Activated T-cell treated with anti-CD3 and anti-CD28 coated beads, Interleukin-2, amount 50 U/mL, for 24 hours (primary cell): ENCODE measurements around the gene FXYD1.

Experiments
- DNase-seq: peaks from one replicate; pipeline ENCODE4 v3.0.0-alpha.2; 2020
- H3K27ac Mint-ChIP-seq: 2 replicates; pipeline ENCODE4 v1.8.0; 2020; ENCODE audit warnings: mild to moderate bottlenecking, mixed read lengths
- H3K27me3 Mint-ChIP-seq: 2 replicates; pipeline ENCODE4 v1.8.0; 2020; ENCODE audit warnings: mixed read lengths
- H3K36me3 Mint-ChIP-seq: 2 replicates; pipeline ENCODE4 v1.8.0; 2020; ENCODE audit warnings: low read depth, mixed read lengths
- H3K4me1 Mint-ChIP-seq: 2 replicates; pipeline ENCODE4 v1.8.0; 2020; ENCODE audit warnings: low read depth, mixed read lengths
- H3K4me3 Mint-ChIP-seq: 2 replicates; pipeline ENCODE4 v1.8.0; 2020; ENCODE audit warnings: mild to moderate bottlenecking, moderate library complexity, mixed read lengths
- H3K9me3 Mint-ChIP-seq: 2 replicates; pipeline ENCODE4 v1.8.0; 2020; ENCODE audit warnings: mixed read lengths

Gene FXYD1

DNA sequence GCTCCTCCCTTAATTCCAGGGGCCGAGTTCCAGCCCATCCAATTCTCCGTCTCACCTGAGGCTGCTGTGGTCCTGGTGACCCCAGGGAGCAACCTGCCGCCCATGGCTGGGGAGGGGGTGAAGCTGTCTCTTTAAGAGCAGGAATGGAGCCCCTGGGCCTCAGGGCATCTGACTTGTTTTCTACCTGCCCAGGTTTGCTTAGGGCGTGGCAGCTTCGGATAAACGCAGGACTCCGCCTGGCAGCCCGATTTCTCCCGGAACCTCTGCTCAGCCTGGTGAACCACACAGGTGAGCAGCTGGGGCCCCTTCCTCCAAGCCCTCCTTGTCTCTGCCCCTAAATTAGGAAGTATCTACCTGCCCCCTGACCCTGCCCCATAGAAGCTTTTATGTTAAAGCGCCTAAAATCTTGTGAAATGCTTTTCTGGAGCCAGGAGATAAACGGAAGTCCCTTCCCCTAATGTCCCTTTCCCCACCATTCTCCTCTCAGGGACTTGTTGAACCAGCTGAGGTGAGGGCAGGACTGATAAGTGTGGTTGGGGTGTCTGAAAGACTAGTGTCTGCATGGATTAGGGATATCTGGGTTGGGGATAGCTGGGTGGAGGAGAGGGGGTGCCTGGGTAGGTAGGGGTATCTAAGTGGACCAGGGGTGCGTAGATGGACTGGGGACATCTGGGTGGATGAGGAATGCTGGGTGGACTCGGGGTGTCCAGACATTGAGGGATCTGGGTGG, 22.4 kb upstream of the FXYD1 start:
- Mint-ChIP-seq H3K27ac (no peak overlapping the region), H3K36me3 (no peaks in the 10 kb centered on the region), H3K4me3 (no peak overlapping the region), H3K9me3 (no peaks in the 10 kb centered on the region), H3K4me1 (peaks cover 7% of the 10 kb centered on the region), H3K27me3 (no peaks in the 10 kb centered on the region)
- DNase-seq, result no peak

DNA sequence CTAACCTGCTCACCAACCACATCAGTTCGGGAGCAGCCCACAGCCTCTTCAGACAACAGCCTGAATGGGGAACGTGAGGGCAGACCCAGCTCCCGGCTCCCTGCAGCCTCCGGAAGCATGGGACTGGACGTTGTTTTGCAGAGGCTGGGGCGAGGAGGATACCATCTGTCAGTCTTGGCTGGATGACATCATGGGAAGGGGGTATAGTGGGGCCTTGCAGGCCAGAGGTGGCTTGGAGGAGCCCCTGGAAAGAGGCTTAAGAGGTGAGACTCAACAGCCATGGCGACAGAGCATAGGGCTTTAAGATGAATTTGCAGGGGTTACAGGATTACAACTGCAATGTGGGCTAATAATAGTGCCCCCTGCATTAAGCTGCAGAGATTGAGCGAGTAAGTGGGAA, 21.5 kb upstream of the FXYD1 start:
- no peak overlapping the region for H3K27ac Mint-ChIP-seq
- H3K27me3 Mint-ChIP-seq, result no peaks in the 10 kb centered on the region
- peaks cover 7% of the 10 kb centered on the region for H3K4me1 Mint-ChIP-seq
- H3K9me3 Mint-ChIP-seq, result no peaks in the 10 kb centered on the region
- no peak for DNase-seq
- H3K4me3 Mint-ChIP-seq, result no peak overlapping the region
- no peaks in the 10 kb centered on the region for H3K36me3 Mint-ChIP-seq

DNA sequence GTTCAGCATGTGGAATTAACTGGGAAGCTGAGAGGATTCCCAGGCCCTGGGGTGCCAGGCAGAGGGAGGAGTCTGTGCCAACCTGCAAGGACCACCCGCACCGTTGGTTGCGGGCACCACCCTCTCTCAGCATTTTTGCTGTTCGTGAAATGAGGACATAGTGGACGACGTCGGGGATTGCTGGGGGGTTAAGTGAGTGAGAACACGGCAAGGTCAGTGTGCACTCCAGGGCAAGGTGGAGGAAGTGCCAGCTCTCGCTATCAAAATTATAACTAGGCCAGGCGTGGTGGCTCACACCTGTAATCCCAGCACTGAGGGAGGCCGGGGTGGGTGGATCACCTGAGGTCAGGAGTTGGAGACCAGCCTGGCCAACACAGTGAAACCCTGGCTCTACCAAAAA, 20.8 kb upstream of the FXYD1 start:
- H3K4me3 Mint-ChIP-seq, result no peak overlapping the region

DNA sequence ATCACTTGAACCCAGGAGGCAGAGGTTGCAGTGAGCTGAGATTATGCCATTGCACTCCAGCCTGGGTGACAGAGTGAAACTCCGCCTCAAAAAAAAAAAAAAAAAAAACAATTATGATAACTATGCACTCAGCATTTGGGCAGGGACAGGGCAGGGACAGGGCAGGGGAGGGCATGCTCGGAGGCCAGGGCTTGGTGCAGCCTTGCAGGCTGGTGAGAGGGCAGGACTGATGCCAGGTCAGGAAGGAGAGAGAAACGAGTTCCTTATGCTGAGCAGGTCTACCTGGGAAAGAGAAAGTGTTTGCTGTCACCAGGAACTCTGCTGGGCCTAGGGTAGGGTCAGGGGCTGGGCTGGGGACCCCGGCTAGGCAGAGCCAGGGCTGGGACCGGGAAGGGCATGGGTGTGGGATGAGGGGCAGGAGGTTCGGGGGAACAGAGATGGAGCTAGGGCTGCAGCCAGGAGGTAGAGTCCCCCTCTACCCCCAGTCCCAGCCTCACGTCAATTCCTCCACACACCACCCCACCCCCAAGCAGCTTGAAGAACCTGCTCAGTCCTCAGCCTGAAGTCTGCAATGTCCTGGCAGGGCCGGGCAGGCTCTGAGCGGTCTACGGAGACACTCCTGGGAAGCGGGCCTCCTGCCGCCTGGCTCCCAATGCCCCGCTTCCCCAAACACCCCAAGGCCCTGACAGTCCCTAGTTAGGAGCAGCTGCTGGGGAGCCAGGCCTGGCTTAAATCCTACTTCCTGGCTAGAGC, 20.2 kb upstream of the FXYD1 start:
- Mint-ChIP-seq H3K4me3 (no peak overlapping the region), H3K27ac (no peak overlapping the region), H3K36me3 (no peaks in the 10 kb centered on the region), H3K4me1 (peaks cover 7% of the 10 kb centered on the region), H3K27me3 (no peaks in the 10 kb centered on the region), H3K9me3 (no peaks in the 10 kb centered on the region)
- no peak for DNase-seq

More for the DNA sequence above, 20.8 kb upstream of the FXYD1 start:
- no peak overlapping the region for H3K27ac Mint-ChIP-seq
- peaks cover 7% of the 10 kb centered on the region for H3K4me1 Mint-ChIP-seq
- no peaks in the 10 kb centered on the region for H3K9me3 Mint-ChIP-seq
- no peaks in the 10 kb centered on the region for H3K27me3 Mint-ChIP-seq
- no peak for DNase-seq
- H3K36me3 Mint-ChIP-seq, result no peaks in the 10 kb centered on the region

DNA sequence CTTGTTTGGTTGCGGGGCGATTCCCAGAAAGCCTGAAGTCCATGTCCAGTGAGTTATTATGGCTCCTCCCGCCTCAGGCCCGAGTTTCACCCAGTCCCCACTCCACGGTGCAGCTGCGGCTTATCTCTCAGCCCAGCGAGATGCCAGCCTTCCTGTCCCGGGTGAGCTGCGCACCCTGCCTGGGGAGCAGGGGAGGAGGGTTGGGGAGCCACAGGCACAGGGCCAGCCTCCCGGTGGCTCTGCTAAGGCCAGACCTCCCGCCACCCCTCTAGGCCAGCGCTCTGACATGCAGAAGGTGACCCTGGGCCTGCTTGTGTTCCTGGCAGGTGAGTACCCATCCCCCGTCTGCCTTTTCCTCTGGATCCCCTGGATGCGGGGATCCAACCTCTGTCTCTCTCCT, 19.5 kb upstream of the FXYD1 start:
- DNase-seq, result no peak
- Mint-ChIP-seq H3K27me3 (no peaks in the 10 kb centered on the region), H3K4me3 (no peak overlapping the region), H3K9me3 (no peaks in the 10 kb centered on the region), H3K36me3 (no peaks in the 10 kb centered on the region), H3K4me1 (peaks cover 12% of the 10 kb centered on the region), H3K27ac (no peak overlapping the region)

DNA sequence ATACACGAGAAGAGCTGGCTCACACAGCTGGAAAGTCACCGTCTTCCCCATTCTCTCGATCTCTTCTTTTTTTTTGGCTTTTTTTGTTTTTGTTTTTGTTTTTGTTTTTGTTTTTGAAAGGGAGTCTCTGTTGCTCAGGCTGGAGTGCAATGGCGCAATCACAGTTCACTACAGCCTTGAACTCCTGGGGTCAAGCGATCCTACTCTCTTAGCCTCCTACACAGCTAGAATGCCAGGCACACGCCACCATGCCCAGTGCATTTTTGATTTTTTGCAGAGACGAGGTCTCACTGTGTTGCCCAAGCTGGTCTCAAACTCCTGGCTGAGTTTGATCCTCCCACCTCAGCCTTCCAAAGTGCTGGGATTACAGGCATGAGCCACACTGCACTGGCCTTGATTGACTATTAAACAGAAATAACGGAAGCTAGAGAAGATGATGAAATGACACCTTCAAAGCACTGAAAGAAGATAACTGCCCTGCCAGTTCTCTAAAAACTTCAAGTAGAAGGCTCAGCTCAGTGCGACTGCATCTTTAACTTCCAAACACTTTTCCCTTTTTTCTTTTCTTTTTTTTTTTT, 19.0 kb upstream of the FXYD1 start:
- DNase-seq, result no peak
- Mint-ChIP-seq H3K27me3 (no peaks in the 10 kb centered on the region), H3K27ac (no peak overlapping the region), H3K4me1 (peaks cover 13% of the 10 kb centered on the region), H3K9me3 (no peaks in the 10 kb centered on the region), H3K36me3 (no peaks in the 10 kb centered on the region), H3K4me3 (no peak overlapping the region)

DNA sequence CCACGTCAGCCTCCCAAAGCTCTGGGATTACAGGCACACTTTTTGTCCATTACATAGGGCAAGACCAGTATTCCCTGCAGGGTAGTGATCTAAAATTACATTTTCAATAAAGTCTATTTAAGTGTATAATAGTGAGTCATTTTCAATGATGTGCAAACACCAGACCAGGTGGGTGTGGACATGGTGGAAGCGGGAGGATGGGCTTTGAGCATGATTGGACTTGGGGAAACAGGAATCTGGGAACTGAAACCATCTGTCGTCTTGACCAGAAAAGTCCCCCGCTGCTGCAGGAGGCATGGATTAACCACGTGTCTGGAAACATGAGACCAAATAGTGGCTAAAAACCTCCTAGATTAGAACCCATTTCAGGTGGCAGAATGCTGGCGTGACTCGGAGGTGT, 18.1 kb upstream of the FXYD1 start:
- no peak for DNase-seq
- H3K27ac Mint-ChIP-seq, result no peak overlapping the region
- H3K36me3 Mint-ChIP-seq, result no peaks in the 10 kb centered on the region
- H3K4me1 Mint-ChIP-seq, result peaks cover 15% of the 10 kb centered on the region
- H3K9me3 Mint-ChIP-seq, result no peaks in the 10 kb centered on the region
- no peaks in the 10 kb centered on the region for H3K27me3 Mint-ChIP-seq
- no peak overlapping the region for H3K4me3 Mint-ChIP-seq

DNA sequence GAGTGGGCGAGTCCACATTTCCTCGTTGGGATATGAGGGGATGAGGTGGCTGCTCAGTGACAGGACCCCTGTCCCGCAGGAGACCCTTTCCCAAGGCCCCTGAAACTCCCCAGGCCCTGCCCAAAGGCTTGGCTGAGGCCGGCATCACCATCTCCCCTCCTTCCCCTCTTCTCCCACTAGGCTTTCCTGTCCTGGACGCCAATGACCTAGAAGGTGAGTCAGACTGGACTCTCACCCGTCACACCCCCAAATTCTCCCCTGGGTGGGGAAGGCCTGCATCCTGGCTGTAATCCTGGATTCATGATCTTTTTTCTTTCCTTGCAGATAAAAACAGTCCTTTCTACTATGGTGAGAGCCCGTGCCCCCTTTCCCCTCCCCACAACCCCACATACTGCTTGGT, 17.7 kb upstream of the FXYD1 start:
- H3K4me1 Mint-ChIP-seq, result peaks cover 15% of the 10 kb centered on the region
- no peaks in the 10 kb centered on the region for H3K9me3 Mint-ChIP-seq
- no peak overlapping the region for H3K27ac Mint-ChIP-seq
- H3K4me3 Mint-ChIP-seq, result no peak overlapping the region
- H3K27me3 Mint-ChIP-seq, result no peaks in the 10 kb centered on the region
- no peaks in the 10 kb centered on the region for H3K36me3 Mint-ChIP-seq
- no peak for DNase-seq

DNA sequence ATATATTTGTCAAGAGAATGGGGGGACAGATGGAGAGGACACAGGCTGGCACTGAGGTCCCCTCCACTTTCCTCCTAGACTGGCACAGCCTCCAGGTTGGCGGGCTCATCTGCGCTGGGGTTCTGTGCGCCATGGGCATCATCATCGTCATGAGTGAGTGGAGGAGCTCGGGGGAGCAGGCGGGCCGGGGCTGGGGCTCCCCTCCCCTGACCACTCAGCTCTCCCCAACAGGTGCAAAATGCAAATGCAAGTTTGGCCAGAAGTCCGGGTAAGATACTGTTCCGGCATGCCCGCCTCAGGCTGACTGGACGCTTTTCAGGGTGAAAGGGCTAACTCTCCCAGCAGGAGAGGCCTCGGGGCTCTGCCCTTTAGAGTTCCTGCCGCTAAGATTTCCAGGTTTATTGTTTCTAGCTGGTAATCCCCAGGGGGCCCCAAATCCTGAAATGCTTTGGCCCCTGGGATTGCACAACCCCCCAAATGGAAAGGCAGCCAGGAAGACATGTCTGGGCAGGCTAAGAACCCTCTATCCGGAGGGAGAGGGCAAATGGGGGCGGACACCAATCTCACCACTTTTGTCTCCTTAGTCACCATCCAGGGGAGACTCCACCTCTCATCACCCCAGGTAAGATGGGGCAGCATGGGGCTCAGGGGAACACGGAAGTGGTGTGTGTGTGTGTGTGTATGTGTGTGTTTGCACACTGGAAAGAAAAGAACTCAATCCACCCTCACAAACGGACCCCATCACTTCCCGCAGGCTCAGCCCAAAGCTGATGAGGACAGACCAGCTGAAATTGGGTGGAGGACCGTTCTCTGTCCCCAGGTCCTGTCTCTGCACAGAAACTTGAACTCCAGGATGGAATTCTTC, 15.7 kb upstream of the FXYD1 start:
- H3K27ac Mint-ChIP-seq, result no peak overlapping the region
- H3K9me3 Mint-ChIP-seq, result no peaks in the 10 kb centered on the region
- H3K4me1 Mint-ChIP-seq, result peaks cover 15% of the 10 kb centered on the region
- no peak overlapping the region for H3K4me3 Mint-ChIP-seq
- H3K36me3 Mint-ChIP-seq, result no peaks in the 10 kb centered on the region
- DNase-seq, result no peak
- H3K27me3 Mint-ChIP-seq, result no peaks in the 10 kb centered on the region

DNA sequence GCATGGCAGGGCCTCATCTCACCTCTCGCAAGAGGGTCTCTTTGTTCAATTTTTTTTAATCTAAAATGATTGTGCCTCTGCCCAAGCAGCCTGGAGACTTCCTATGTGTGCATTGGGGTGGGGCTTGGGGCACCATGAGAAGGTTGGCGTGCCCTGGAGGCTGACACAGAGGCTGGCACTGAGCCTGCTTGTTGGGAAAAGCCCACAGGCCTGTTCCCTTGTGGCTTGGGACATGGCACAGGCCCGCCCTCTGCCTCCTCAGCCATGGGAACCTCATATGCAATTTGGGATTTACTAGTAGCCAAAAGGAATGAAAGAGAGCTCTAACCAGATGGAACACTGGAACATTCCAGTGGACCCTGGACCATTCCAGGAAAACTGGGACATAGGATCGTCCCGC, 15.1 kb upstream of the FXYD1 start:
- H3K36me3 Mint-ChIP-seq, result no peaks in the 10 kb centered on the region
- DNase-seq, result no peak
- H3K27ac Mint-ChIP-seq, result no peak overlapping the region
- no peaks in the 10 kb centered on the region for H3K9me3 Mint-ChIP-seq
- H3K27me3 Mint-ChIP-seq, result no peaks in the 10 kb centered on the region
- peak overlapping the region; percentile 76 for H3K4me3 Mint-ChIP-seq
- peaks cover 15% of the 10 kb centered on the region for H3K4me1 Mint-ChIP-seq

DNA sequence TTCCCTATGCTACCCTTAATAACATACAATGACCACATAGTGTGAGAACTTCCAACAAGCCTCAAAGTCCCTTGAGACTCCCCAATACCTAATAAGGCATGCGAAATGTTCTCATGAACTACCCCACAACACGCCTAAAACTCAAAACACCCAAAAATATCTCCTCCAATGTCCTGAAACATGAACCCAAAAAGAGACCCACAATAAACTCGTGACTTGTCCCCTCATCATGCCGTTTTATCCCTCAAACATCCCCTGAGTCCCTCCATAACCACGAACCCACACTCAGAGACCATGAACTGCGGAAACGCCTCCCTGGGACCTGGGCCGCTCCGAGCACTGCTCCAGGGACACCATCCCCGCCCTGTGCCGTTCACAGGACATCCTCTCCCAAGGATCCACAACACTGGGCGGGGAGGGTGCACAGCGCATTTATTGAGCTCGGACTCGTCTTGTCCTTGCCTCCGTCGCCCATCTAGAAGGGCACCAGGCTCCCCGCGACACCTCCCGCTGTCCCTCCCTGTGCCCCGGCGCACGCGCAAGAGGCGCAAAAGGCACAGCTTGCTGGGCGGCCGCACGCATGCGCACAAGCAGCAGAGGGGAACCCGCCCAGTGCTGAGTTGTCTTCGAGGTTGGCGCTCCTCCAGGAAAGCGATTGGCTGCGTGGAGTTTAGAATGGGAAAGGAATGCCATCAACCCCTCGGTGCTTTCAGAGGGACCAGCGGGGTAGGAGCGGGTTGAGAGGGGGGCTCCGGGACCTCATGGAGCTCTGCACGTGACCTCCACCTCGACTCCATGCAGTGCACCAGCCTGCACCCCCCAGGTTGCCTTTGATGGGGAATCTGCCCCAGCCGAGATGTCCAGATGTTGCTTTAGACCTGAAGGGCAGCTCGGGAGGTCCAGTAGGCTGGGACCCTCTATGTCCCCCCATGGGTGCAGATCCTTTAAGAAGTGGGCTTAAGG, 14.2 kb upstream of the FXYD1 start:
- no peaks in the 10 kb centered on the region for H3K27me3 Mint-ChIP-seq
- H3K4me3 Mint-ChIP-seq, result peak overlapping the region; percentile 76
- no peaks in the 10 kb centered on the region for H3K36me3 Mint-ChIP-seq
- peak; percentile 90 for DNase-seq
- H3K4me1 Mint-ChIP-seq, result peaks cover 15% of the 10 kb centered on the region
- H3K9me3 Mint-ChIP-seq, result no peaks in the 10 kb centered on the region
- peak overlapping the region; percentile 61 for H3K27ac Mint-ChIP-seq

DNA sequence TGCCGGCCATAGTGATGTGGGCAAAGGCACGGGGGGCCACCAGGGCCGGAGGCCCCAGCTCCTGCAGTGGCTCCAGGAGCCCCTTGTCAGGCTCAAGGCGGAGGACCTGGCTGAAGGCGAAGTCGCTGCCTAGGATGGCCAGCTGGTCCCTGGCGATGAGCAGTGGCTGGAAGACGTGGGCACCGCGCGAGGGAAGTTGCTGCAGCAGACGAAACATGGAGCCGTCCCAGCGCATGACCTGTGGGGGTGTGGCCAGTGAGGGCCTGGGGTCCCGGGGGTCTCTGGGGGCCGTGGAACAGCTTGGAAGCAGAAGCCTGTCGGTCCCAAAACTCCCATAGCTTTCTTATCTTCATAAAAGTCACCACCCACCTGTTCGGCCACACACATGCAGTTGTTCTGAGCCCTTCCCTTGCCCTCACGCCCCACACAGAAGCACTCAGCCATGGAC, 13.3 kb upstream of the FXYD1 start:
- Mint-ChIP-seq H3K27ac (no peak overlapping the region), H3K4me1 (peaks cover 15% of the 10 kb centered on the region), H3K4me3 (no peak overlapping the region)

DNA sequence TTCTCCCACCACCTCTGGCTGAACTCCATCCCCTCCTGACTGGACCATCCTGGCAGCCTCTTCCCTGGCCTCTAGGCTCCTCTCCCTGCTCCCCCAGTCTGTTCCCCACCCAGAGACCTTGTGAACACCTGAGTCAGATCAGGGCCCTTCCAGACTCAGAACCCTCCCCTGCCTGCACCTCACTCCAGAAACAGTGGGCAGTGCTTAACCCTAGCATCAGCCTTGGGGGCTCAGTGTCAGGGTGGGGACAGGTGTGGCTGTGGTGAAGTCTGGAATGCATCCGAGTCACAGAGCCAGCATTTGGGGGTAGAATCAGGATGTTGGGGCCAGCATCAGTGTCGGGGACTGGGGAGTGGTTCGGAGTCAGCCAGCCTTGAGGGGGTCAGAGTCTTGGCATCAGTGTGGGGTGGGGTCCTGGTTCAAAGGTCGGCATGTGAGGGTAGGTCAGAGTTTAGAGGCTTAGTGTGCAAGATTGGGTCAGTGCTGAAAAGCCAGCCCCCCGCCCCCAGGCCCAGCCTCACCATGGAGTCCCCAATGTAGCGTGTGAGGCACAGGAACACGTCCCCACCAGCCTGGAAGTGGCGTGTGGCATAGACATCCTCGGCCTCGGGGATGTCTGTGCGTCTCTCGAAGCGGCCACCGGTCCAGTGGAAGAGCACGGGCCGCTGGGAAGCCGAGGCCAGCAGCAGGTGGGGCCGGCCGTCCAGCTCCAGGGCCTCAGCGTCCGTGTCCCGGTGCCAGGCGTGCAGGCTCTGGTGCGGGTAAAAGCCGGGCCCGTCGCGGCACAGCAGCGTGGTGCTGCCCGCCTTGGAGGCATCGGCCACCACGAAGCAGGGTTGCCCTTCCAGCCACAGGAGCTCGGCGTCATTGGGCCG, 12.6 kb upstream of the FXYD1 start:
- Mint-ChIP-seq H3K36me3 (no peaks in the 10 kb centered on the region), H3K9me3 (no peaks in the 10 kb centered on the region), H3K4me1 (peaks cover 15% of the 10 kb centered on the region), H3K27me3 (no peaks in the 10 kb centered on the region), H3K4me3 (no peak overlapping the region), H3K27ac (no peak overlapping the region)
- DNase-seq, result no peak

More for the DNA sequence above, 13.3 kb upstream of the FXYD1 start:
- Mint-ChIP-seq H3K9me3 (no peaks in the 10 kb centered on the region), H3K36me3 (no peaks in the 10 kb centered on the region), H3K27me3 (no peaks in the 10 kb centered on the region)
- DNase-seq, result no peak
